IMR-90 (cell line): ENCODE measurements around the gene SLC66A1. TPM values are rescaled to one million over a fixed set of nuclear protein-coding genes. Genes with fewer than 3 reads are reported as not detected.

ENCODE experiments used
- ATAC-seq: fragments of 200-7000 bp; cut with Tn5 transposase; 2 replicates; pipeline ENCODE4 v1.9.1; 2020; ENCODE audit warnings: low read depth, mild to moderate bottlenecking, moderate library complexity
- BruUV-seq: library from RNA; stranded (reverse); fragments of 400-500 nt; replicated peaks from 2 replicates; lab custom pipeline; 2021; lab: Mats Ljungman, UMichigan
- CTCF ChIA-PET: fragments of 300-600 bp; formaldehyde crosslinking; extraction: SDS; loops from one replicate; lab custom pipeline; 2021; ENCODE audit warnings: antibody characterized with exemption; lab: Yijun Ruan, JAX
- POLR2A ChIA-PET: fragments of 300-600 bp; sonication (Branson Sonifier 250); formaldehyde crosslinking; loops from one replicate; lab custom pipeline; 2022; ENCODE audit warnings: antibody characterized with exemption; ENCODE audit not compliant: unreplicated experiment; lab: Charles Lee
- DNase-seq: peaks from one replicate; pipeline ENCODE4 v3.0.0; 2013
- H2AFZ ChIP-seq: replicated peaks from 2 replicates; pipeline ENCODE3; 2013; ENCODE audit warnings: low read length, mild to moderate bottlenecking; ENCODE audit not compliant: poor library complexity
- H2AK5ac ChIP-seq: 2 replicates; pipeline ENCODE4 v1.6.1; 2013; ENCODE audit warnings: low read depth, low read length, inconsistent platforms
- H2AK9ac ChIP-seq: replicated peaks from 2 replicates; pipeline ENCODE3; 2013; ENCODE audit warnings: mild to moderate bottlenecking, low read depth, low read length, moderate library complexity; ENCODE audit not compliant: poor library complexity
- H2BK120ac ChIP-seq: 2 replicates; pipeline ENCODE4 v1.6.1; 2013; ENCODE audit warnings: low read depth, low read length, inconsistent platforms
- H2BK15ac ChIP-seq: 3 replicates; pipeline ENCODE4 v1.6.1; 2013; ENCODE audit warnings: low read depth, low read length, inconsistent platforms
- H2BK20ac ChIP-seq: 2 replicates; pipeline ENCODE4 v1.6.1; 2013; ENCODE audit warnings: low read depth, mild to moderate bottlenecking, inconsistent platforms, low read length, moderate library complexity
- H2BK5ac ChIP-seq: 2 replicates; pipeline ENCODE4 v1.6.1; 2013; ENCODE audit warnings: mild to moderate bottlenecking, low read depth, low read length, inconsistent platforms; ENCODE audit not compliant: poor library complexity, severe bottlenecking
- H3K14ac ChIP-seq: replicated peaks from 2 replicates; pipeline ENCODE4 v1.6.1; 2013; ENCODE audit warnings: low read depth, low read length, inconsistent platforms
- H3K18ac ChIP-seq: 2 replicates; pipeline ENCODE4 v1.6.1; 2013; ENCODE audit warnings: low read depth, low read length, control low read depth
- H3K23ac ChIP-seq: 2 replicates; pipeline ENCODE4 v1.6.1; 2013; ENCODE audit warnings: low read depth, low read length, inconsistent platforms
- H3K27ac ChIP-seq: 2 replicates; pipeline ENCODE4 v1.5.1; 2013; ENCODE audit warnings: mild to moderate bottlenecking, control low read depth, low read length; ENCODE audit not compliant: insufficient read depth
- H3K27me3 ChIP-seq: 2 replicates; pipeline ENCODE4 v1.6.1; 2013; ENCODE audit warnings: low read length; ENCODE audit not compliant: control insufficient read depth, insufficient read depth
- H3K36me3 ChIP-seq: 2 replicates; pipeline ENCODE4 v1.6.1; 2013; ENCODE audit warnings: low read length, mixed read lengths; ENCODE audit not compliant: control insufficient read depth, insufficient read depth
- H3K4ac ChIP-seq: 2 replicates; pipeline ENCODE4 v1.6.1; 2013; ENCODE audit warnings: low read depth, low read length, inconsistent platforms
- H3K4me1 ChIP-seq: 2 replicates; pipeline ENCODE4 v1.6.1; 2013; ENCODE audit warnings: low read length, mixed read lengths; ENCODE audit not compliant: control insufficient read depth, insufficient read depth
- H3K4me2 ChIP-seq: 2 replicates; pipeline ENCODE4 v1.6.1; 2013; ENCODE audit warnings: low read depth, mild to moderate bottlenecking, control low read depth, low read length, moderate library complexity
- H3K4me3 ChIP-seq: 2 replicates; pipeline ENCODE4 v1.5.1; 2013; ENCODE audit warnings: low read depth, mild to moderate bottlenecking, control low read depth, low read length, moderate library complexity; ENCODE audit not compliant: insufficient read depth
- H3K56ac ChIP-seq: 2 replicates; pipeline ENCODE4 v1.6.1; 2013; ENCODE audit warnings: low read length, inconsistent platforms; ENCODE audit not compliant: insufficient read depth; ENCODE audit errors: extremely low read depth
- H3K79me1 ChIP-seq, 2 experiments: 2 replicates each; pipeline ENCODE4 v1.6.1; 2013; ENCODE audit warnings: low read length in 2 of 2, inconsistent platforms in 1 of 2, low read depth in 1 of 2
- H3K9ac ChIP-seq: 2 replicates; pipeline ENCODE4 v1.6.1; 2013; ENCODE audit warnings: low read depth, low read length, control low read depth
- H3K9me1 ChIP-seq: 2 replicates; pipeline ENCODE4 v1.6.1; 2013; ENCODE audit warnings: low read length, inconsistent platforms; ENCODE audit not compliant: insufficient read depth
- H3K9me3 ChIP-seq: 2 replicates; pipeline ENCODE4 v1.6.1; 2013; ENCODE audit warnings: low read length; ENCODE audit not compliant: control insufficient read depth, insufficient read depth
- H4K20me1 ChIP-seq: 2 replicates; pipeline ENCODE4 v1.6.1; 2013; ENCODE audit warnings: low read length, inconsistent platforms; ENCODE audit not compliant: insufficient read depth
- H4K5ac ChIP-seq: 2 replicates; pipeline ENCODE4 v1.6.1; 2013; ENCODE audit warnings: mild to moderate bottlenecking, low read depth, low read length, control low read depth
- H4K8ac ChIP-seq, 2 experiments: 2 replicates each; pipeline ENCODE4 v1.6.1; 2013; ENCODE audit warnings: low read depth in 2 of 2, low read length in 2 of 2, control low read depth in 1 of 2, inconsistent platforms in 1 of 2
- H4K91ac ChIP-seq: 2 replicates; pipeline ENCODE4 v1.6.1; 2013; ENCODE audit warnings: low read depth, low read length, inconsistent platforms; ENCODE audit not compliant: insufficient read depth
- BHLHE40 ChIP-seq: fragments of 150-350 bp; IDR thresholded peaks from 2 replicates; pipeline ENCODE4 v1.6.1; 2016; ENCODE audit warnings: mild to moderate bottlenecking, low read depth, low read length
- RAD21 ChIP-seq: IDR thresholded peaks from 2 replicates; pipeline ENCODE4 v1.6.1; 2012; ENCODE audit warnings: low read length, improper control_type of control experiment
- RCOR1 ChIP-seq: IDR thresholded peaks from 2 replicates; pipeline ENCODE4 v1.6.1; 2012; ENCODE audit warnings: mild to moderate bottlenecking, low read length, improper control_type of control experiment; ENCODE audit not compliant: insufficient replicate concordance
- USF2 ChIP-seq: fragments of 150-350 bp; IDR thresholded peaks from 2 replicates; pipeline ENCODE4 v1.6.1; 2017; ENCODE audit warnings: mild to moderate bottlenecking, antibody characterized with exemption, low read length, low read depth
- WGBS, 2 experiments: methylation state at CpG; one replicate each; pipeline versions ENCODE4 v1.1.5 to v1.1.7; 2013; ENCODE audit warnings: missing lambda C conversion rate in 2 of 2; ENCODE audit not compliant: insufficient read length in 1 of 2; ENCODE audit errors: extremely low coverage in 2 of 2; 5-methylcytosine and 5-hydroxymethylcytosine counted together
- dilution Hi-C: fragments of 300-500 bp; cut with HindIII; formaldehyde crosslinking; loops from one replicate; pipeline ENCODE4 v1.14.3; 2018; ENCODE audit warnings: low sequenced_read_pairs; ENCODE audit not compliant: unreplicated experiment
- in situ Hi-C: fragments of 300-500 bp; cut with MboI; formaldehyde crosslinking; loops from 3 replicates; pipeline ENCODE4 v1.14.3; 2019; ENCODE audit warnings: low sequenced_read_pairs, inconsistent platforms, mixed read lengths
- intact Hi-C: fragments of 100-400 bp; cut with micrococcal nuclease; formaldehyde crosslinking; loops from 2 replicates; pipeline ENCODE4 v1.10.0; 2022
- polyA plus RNA-seq, 3 experiments: library from polyadenylated mRNA; depleted of rRNA; stranded (reverse); fragments of >200 nt; gene quantifications; 2 replicates each; pipeline ENCODE4 v1.2.3, GENCODE V29; 2012; ENCODE audit warnings: low replicate concordance in 1 of 3
- total RNA-seq: library from RNA; depleted of rRNA; stranded (reverse); fragments of >200 nt; gene quantifications from 2 replicates; pipeline ENCODE4 v1.2.3, GENCODE V29; 2012

SLC66A1 gene
- total and polyA plus RNA-seq, 2 of the 4 experiments (the other 2 are of a cell fraction): 6.8 to 18.9 TPM

- H3K9me3 ChIP-seq: no peaks in the 10 kb centered on the region
- TF ChIP-seq RAD21 (no peak), RCOR1 (no peak), BHLHE40 (no peak), USF2 (no peak)
- no peak overlapping the region for H4K91ac ChIP-seq
- H2BK5ac ChIP-seq: no peak overlapping the region
- H2BK120ac ChIP-seq: no peak overlapping the region
- H2BK20ac ChIP-seq: no peak overlapping the region
- H3K14ac ChIP-seq: no peak overlapping the region
- H2AK9ac ChIP-seq: no peak overlapping the region
- peaks cover 86% of the 10 kb centered on the region for H4K20me1 ChIP-seq
- no peak overlapping the region for H4K5ac ChIP-seq
- no peak overlapping the region for H3K18ac ChIP-seq
- WGBS, 2 experiments: 96% methylated on average over 4 of the region's 10 CpGs; no CpG with 5 or more reads in 1 of the 2 experiments
- intact Hi-C loops (no loop called here), in situ Hi-C loops (no loop called here), dilution Hi-C loops (no loop called here)
- H3K56ac ChIP-seq: no peak overlapping the region
- H3K23ac ChIP-seq: no peak overlapping the region
- DNase-seq (peak; percentile 5), ATAC-seq (no peak)
- H3K79me1 ChIP-seq: peaks cover 43 to 92% of the 10 kb centered on the region in 2 experiments
- BruUV-seq: no TSS peak
- no peak overlapping the region for H3K9ac ChIP-seq
- no peak overlapping the region for H2AK5ac ChIP-seq
- H3K27me3 ChIP-seq: no peaks in the 10 kb centered on the region
- H3K36me3 ChIP-seq: peaks cover 23% of the 10 kb centered on the region
- H3K4ac ChIP-seq: no peak overlapping the region
- peaks cover 33% of the 10 kb centered on the region for H3K9me1 ChIP-seq
- POLR2A ChIA-PET: no interaction called here
- no peak overlapping the region for H2BK15ac ChIP-seq
- no peak overlapping the region for H4K8ac ChIP-seq
- no peak overlapping the region for H3K4me2 ChIP-seq
- H3K4me1 ChIP-seq: peaks cover 6% of the 10 kb centered on the region; the same call in 1 of the 2 replicates
- H2AFZ ChIP-seq: no peak overlapping the region
- H3K27ac ChIP-seq: no peak overlapping the region
- CTCF ChIA-PET: no interaction called here
- H3K4me3 ChIP-seq: no peak overlapping the region
Observed at GRCh38 chr1:19365721-19366120, 53.6 kb downstream of the SLC66A1 start.
